Liver (tissue), 3 donors: Measurements from ENCODE around the gene RAB12.

Source experiments
- EGR1 ChIP-seq, 2 donors: IDR thresholded peaks; 2 replicates each; pipeline ENCODE4 v1.6.1; 2016 to 2018; ENCODE audit warnings: antibody characterized with exemption in 2 of 2, low read depth in 2 of 2
- TF ChIP-seq, protein P1 (sequence below): fragments of 150-350 bp; IDR thresholded peaks from 2 replicates; pipeline ENCODE4 v1.5.1; 2017; ENCODE audit warnings: improper control_type of control experiment, low read depth, low read length; ENCODE audit not compliant: missing input control
- donor health status: healthy.
- donor health status: healthy.

DNA sequence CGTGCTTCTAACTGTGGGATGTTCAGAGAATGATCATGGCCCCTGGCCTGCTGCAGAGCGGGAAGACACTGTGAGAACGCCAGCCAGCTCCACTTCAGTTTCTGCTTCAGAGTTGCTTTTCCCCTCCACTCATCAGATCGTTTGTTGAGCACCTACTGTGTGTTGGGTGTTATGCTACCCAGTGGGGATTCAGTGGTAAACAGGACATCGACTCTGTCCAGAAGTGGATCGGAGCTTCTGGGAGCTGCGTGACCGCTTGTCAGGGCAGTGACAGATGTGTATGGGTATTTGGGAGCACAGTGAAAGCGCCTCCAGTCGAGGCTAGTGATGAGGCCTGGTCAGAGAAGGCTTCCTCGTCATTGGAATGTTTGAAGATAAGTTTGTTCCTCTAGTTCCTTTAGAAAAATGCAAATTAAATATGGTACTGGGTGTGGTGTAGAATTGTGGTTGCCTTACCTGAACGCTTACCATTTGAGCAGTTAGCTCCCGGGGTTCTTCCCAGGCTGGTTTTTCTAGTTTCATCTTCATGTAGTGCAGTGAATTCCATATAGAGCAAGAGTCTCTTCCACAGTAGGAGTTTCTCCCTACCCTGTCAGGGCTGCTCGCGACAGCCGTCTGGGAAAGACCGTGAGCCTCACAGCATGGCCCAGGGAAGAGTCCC, 2.8 kb downstream of the RAB12 start:
- TF ChIP-seq, protein P1, sequence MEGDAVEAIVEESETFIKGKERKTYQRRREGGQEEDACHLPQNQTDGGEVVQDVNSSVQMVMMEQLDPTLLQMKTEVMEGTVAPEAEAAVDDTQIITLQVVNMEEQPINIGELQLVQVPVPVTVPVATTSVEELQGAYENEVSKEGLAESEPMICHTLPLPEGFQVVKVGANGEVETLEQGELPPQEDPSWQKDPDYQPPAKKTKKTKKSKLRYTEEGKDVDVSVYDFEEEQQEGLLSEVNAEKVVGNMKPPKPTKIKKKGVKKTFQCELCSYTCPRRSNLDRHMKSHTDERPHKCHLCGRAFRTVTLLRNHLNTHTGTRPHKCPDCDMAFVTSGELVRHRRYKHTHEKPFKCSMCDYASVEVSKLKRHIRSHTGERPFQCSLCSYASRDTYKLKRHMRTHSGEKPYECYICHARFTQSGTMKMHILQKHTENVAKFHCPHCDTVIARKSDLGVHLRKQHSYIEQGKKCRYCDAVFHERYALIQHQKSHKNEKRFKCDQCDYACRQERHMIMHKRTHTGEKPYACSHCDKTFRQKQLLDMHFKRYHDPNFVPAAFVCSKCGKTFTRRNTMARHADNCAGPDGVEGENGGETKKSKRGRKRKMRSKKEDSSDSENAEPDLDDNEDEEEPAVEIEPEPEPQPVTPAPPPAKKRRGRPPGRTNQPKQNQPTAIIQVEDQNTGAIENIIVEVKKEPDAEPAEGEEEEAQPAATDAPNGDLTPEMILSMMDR, result no peak
- no peak for TF ChIP-seq EGR1 (IDR thresholded peaks at IDR 0.05; ENCODE audit: low read depth in 2 of 2)
